ENCODE measurements around the gene SCG2.
"Not testable (repeated sequence)": the region's sequence is repeated elsewhere in the genome, so short reads cannot be mapped to it uniquely, and the experiment has no call there.

Gene SCG2

DNA sequence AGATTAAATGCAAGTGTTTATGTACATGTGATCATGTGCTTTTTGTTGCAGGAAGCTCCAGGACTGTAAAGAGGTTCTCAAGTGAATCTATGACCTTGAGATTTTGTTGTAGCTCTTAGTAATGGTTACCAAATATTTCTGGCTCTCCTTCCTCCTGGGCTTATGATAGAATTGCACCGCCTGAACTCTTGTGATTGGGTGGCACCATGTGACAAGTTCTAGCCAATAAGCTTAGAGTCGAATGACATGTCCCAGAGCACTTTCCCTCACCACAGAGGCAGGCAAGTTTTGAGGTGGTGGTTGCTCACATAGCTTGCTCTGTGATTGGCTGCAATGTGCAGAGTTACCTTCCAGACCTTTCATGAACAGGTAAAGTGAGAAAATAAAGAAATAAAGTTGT lies 8.9 kb upstream of the SCG2 start:
- DNase-seq (ENCODE audit: low read depth): no peak

DNA sequence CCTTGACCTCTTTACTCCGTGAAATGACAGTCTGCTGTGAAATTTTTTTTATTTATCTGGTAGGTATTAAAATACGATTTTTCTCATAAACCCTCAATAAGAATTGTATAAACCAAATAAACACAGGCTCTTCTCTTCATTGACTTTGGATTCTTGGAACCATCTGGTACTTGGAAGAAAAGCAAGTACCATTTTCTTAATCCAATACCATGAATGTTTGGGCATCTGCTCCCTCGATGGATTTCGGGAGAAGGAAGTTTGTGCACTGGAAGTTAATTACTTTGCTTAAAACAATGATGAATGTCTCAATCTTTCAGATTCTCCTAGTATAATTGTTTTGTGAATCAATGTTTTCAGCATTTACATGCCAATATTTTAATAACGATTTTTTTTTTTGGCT lies 5.3 kb upstream of the SCG2 start:
- DNase-seq (ENCODE audit: low read depth): no peak

DNA sequence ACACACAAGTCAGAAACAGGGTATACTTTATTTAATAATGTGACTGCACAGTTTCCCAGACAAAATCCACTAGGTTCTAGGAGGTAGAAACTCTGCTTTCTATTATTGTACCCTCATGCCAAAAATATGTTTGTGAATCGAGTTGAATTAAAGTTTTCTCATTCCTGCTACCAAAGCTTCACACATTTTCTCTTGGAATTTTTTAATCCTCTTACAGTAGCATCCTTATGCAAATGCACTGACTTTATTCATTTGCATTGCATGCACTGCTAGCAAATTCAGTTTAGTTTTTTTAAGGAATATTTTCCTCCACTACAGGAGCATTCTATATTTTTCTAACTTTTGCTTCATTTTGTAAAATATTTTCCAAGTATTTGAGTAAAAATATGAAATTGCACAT lies 4.8 kb upstream of the SCG2 start:
- no peak for DNase-seq (ENCODE audit: low read depth)

- no peak for DNase-seq (ENCODE audit: low read depth)
These were observed 2.1 kb upstream of the SCG2 start for GRCh38 chr2:223604231-223604630.

GRCh38 chr2:223602972-223603371 lies 811 bp upstream of the SCG2 start:
- DNase-seq (ENCODE audit: low read depth): no peak

GRCh38 chr2:223601018-223601417 lies 1.1 kb downstream of the SCG2 start:
- DNase-seq (ENCODE audit: low read depth): no peak

DNA sequence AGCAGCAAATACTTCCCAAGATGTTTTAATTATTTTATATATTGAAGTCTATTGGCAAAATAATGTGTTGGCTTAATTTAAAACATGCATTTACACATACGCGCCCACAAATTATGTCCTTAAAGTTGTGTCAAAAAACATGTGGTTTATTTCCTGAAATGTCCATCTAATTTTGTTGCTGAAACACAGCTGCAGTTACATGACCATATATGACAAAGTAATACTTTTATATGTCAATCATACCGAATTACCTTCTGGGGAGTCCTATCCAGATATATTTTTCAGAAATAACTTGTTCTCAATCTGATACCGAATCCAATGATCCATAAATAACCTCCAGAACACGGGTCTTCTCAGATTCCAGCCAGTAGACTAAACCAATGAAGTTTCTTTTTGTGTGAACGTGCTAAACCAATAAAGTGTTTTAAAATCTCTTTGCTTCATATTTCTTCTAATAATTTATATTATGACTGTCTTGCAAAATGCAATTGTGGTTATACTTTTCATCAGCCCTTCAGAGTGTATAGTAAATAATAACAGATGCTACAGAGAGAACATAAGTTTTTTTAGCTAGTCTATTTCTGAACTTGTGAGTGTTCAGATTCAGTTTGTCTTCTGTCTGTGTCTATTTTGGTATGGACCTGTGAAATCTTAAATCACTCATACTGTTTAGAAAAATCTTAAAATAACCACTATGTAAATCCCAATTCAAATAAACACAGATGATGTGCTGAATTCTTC lies 2.4 kb downstream of the SCG2 start:
- no peak for DNase-seq (ENCODE audit: low read depth)

GRCh38 chr2:223598994-223599639 lies 3.0 kb downstream of the SCG2 start:
- DNase-seq (ENCODE audit: low read depth): no peak

- no peak for DNase-seq (ENCODE audit: low read depth)
These were observed 5.1 kb downstream of the SCG2 start for GRCh38 chr2:223597076-223597475.

DNA sequence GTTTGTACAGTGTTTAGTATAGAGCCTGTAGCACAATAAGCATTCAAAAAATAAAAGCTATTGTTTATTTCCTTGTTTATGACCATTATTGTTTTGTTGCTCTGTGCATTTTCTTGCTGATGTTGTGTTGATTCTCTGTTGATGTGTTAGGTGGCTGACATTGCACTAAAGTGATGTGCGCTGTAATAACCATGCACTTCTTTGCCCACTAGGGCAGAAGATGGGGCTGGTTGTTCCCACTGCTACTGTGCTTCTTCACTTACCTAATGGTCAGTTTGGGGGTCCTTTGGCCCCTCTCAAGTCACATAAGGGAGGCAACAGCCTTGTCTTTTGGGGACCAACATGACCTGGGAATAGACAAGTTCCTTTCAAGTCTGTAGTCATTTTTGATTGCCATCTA lies 6.0 kb downstream of the SCG2 start:
- DNase-seq (ENCODE audit: low read depth): no peak

GRCh38 chr2:223594831-223595230 lies 7.3 kb downstream of the SCG2 start:
- DNase-seq (ENCODE audit: low read depth): no peak

DNA sequence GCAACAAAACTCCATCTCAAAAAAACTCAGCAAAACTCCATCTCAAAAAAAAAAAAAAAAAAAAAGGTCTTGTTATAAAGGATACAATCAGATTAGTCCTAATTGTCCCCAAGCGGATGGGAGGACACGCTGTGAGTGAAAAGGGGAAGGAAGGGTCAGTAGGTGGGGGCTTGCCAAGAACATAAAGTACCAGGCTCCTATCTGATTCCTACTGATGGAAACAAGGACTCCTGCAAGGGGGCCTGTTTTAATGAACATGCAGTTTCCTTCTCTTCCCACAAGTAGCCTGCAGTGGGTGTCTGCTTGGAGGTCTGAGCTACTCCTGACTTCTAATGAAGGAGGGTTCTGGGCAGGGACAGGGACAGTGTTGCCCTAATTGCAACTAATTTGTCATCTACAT lies 7.9 kb downstream of the SCG2 start:
- no peak for DNase-seq (ENCODE audit: low read depth)

DNA sequence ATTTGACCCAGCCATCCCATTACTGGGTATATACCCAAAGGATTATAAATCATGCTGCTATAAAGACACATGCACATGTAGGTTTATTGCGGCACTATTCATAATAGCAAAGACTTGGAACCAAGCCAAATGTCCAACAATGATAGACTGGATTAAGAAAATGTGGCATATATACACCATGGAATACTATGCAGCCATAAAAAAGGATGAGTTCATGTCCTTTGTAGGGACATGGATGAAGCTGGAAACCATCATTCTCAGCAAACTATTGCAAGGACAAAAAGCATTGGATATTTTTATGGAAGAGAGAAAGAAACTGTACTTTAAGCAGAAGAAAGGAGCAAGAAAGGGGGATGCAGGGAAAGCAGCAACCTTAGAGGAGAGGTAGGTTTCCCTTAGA lies 9.5 kb downstream of the SCG2 start:
- DNase-seq (ENCODE audit: low read depth): not testable (repeated sequence)

DNA sequence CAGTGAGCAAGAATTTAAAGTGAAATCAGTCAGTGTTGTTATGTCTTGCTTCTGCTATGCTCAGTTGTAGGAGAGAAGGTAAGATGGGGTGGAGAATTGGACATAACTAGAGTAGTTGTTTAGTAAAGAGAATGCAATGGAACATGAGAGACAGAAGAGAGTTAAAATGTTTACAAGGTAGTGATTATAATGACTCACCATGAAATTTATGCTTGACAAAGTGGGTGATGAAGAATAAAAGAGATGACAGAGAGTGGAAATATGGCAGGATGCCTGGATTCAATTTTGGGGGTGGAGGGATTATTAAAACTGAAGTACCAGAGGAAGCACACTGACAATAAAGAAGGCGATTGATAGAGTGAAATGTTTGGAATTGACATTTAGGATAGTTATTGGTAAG lies 10.6 kb downstream of the SCG2 start:
- no peak for DNase-seq (ENCODE audit: low read depth)

GRCh38 chr2:223590964-223591363 lies 11.2 kb downstream of the SCG2 start:
- DNase-seq (ENCODE audit: low read depth): no peak

- no peak for DNase-seq (ENCODE audit: low read depth)
These were observed 12.3 kb downstream of the SCG2 start for GRCh38 chr2:223589901-223590300.

- DNase-seq (ENCODE audit: low read depth): no peak
These were observed 13.9 kb downstream of the SCG2 start for GRCh38 chr2:223588251-223588650.

DNA sequence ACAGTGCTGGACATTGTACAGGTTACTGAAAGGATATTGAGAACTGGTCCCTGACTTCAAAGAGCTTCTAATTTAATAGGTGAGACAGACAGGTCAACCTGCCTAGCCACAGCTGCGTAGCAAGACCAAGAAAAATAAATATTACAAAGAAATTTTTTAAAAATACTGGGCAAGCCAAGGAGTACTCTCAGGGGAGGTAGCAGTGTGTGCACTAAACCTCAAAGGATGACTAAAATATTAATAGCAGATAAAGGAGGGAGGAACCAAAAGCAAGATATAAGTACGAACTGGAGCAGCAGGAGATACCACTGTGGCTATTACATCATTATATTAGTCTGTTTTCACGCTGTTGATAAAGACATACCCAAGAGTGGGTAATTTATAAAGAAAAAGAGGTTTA lies 14.9 kb downstream of the SCG2 start:
- no peak for DNase-seq (ENCODE audit: low read depth)

- DNase-seq (ENCODE audit: low read depth): no peak
These were observed 15.9 kb downstream of the SCG2 start for GRCh38 chr2:223586261-223586660.

GRCh38 chr2:223585666-223586065 lies 16.5 kb downstream of the SCG2 start:
- DNase-seq (ENCODE audit: low read depth): no peak

GRCh38 chr2:223582001-223582400 lies 20.2 kb downstream of the SCG2 start:
- no peak for DNase-seq (ENCODE audit: low read depth)

GRCh38 chr2:223580951-223581350 lies 21.2 kb downstream of the SCG2 start:
- no peak for DNase-seq (ENCODE audit: low read depth)

DNA sequence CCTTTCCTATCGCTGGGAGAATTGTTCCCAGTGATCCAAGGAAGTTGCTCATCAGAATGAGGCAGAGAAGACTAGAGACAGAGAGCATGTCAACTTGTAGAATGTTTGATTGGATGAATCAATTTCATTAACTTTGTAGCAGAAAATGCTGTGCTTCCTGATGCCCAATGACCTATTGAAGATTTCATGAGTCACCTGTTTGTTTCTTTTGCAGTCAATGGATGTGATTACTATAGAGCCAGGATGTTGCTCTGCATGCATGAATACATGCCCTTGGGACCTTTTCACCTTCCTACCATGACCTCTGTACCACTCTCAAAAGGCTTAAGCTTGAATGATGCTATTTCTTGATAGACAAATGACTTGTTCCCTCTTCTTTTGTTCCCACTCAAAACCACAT lies 23.3 kb downstream of the SCG2 start:
- DNase-seq (ENCODE audit: low read depth): no peak

DNA sequence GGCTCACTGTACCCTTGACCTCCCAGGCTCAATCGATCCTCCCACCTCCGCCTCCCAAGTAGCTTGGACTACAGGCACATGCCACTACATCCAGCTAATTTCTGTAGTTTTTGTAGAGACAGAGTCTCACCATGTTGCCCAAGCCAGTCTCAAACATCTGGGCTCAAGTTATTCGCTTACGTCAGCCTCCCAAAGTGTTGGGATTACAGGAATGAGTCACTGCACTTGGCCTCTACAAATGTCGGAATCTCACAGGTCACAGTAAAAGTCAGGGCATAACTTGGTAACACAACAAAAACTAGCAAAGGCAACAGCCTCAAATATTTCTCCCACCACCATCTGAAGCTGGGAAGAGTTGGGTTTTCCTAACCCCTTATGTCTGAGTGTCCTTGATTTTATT lies 25.3 kb downstream of the SCG2 start:
- no peak for DNase-seq (ENCODE audit: low read depth)
